HFF-Myc (cell line): ENCODE measurements around the gene OSBPL3.
"Not testable (repeated sequence)": the region's sequence is repeated elsewhere in the genome, so short reads cannot be mapped to it uniquely, and the experiment has no call there.

Source experiments
- DNase-seq: peaks from one replicate; pipeline ENCODE4 v3.0.0-alpha.2; 2011; ENCODE audit warnings: low read depth; ENCODE audit errors: extremely low read depth
- H3K4me3 ChIP-seq: replicated peaks from 2 replicates; pipeline ENCODE4 v1.5.1; 2011; ENCODE audit warnings: low read depth, mild to moderate bottlenecking, control low read depth, low read length
- TF ChIP-seq, protein P1 (sequence below): IDR thresholded peaks from 2 replicates; pipeline ENCODE4 v1.5.1; 2012; ENCODE audit warnings: mild to moderate bottlenecking, low read depth, low read length, control low read depth; ENCODE audit errors: missing control alignments

The OSBPL3 gene

GRCh38 chr7:24979863-24980533, at the start of gene OSBPL3:
Gene OSBPL3 (minus strand): TSS chr7:24980178. CDS start chr7:24892472, 87,706 bp downstream.
- TF ChIP-seq, protein P1, sequence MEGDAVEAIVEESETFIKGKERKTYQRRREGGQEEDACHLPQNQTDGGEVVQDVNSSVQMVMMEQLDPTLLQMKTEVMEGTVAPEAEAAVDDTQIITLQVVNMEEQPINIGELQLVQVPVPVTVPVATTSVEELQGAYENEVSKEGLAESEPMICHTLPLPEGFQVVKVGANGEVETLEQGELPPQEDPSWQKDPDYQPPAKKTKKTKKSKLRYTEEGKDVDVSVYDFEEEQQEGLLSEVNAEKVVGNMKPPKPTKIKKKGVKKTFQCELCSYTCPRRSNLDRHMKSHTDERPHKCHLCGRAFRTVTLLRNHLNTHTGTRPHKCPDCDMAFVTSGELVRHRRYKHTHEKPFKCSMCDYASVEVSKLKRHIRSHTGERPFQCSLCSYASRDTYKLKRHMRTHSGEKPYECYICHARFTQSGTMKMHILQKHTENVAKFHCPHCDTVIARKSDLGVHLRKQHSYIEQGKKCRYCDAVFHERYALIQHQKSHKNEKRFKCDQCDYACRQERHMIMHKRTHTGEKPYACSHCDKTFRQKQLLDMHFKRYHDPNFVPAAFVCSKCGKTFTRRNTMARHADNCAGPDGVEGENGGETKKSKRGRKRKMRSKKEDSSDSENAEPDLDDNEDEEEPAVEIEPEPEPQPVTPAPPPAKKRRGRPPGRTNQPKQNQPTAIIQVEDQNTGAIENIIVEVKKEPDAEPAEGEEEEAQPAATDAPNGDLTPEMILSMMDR: no peak
- DNase-seq: no peak
- peak within 1 kb of the TSS; percentile 88 for H3K4me3 ChIP-seq

DNA sequence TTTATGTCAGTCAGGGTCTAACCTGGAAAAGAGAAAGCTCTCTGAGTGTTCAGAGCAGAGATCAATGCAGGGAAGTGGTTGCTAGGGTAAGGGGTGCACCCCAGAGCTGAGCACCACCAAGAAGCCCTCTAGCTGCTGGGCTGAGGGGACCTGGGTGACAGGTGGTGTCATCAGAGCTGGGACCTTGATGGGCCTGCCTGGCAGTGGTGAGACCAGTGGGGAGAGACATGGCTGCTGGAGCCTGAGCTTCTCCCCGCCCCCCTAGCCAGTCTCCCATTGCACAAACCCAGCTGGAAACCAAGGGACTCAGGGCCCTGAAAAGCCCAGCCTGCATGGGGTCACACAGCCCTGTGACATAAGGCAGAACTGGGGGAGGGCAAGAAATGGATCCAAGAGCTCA, 49.1 kb upstream of the OSBPL3 start:
- TF ChIP-seq, protein P1: no peak
- H3K4me3 ChIP-seq: no peak overlapping the region

DNA sequence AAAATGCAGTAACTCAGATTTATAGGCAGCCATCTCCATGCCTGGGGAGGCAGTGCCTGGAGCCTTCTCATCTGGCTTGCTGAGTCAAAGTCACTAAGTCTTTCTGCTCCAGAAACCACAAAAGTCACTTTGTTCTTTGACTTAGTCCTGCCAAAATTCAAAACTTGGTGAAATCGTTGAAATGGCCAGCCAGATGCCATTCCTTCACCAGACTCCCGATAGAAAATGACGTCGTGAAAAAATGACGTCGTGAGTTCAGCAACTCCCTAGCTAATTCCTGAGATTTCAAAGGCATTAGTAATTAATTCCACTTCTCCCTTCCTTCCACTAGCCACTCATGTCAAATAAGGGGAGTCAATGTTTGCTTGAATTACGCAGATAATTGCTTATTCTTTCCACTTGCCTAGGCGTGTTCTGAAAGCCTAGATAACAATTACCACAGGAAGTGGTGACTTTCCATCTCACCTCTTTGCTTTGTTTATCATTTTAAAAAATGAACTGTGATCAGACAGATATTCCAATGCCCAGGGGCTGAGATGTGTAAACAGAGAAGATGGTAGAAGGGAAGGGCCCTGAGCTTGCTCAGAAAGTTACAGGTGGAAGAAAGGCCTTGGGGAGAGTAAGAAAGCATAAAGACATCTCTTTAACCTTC, 48.5 kb upstream of the OSBPL3 start:
- DNase-seq: peak; percentile 79
- no peak overlapping the region for H3K4me3 ChIP-seq
- TF ChIP-seq, protein P1: no peak

More for the DNA sequence above, 49.1 kb upstream of the OSBPL3 start:
- DNase-seq: no peak

DNA sequence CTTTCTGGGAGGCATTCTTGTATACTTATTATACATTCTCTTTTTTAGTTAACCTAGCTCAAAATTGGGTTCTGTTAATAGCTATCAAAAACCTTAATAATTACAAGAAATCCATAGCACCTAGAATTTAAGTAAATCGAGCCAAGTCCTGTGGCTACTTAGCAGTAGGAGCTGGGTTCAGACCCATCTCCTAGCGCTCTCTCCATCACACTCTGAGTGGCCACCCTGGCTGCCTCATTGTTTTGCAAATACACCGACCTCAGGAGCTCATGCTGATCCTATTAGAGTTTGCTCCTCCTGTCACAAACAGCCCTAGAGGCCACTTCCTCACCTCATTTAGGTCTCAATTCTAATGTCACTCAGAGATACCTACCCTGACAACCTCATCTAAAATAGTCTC, 46.2 kb upstream of the OSBPL3 start:
- TF ChIP-seq, protein P1: no peak
- no peak overlapping the region for H3K4me3 ChIP-seq
- no peak for DNase-seq

GRCh38 chr7:25025218-25025671, 45.3 kb upstream of the OSBPL3 start:
- DNase-seq: peak; percentile 78
- TF ChIP-seq, protein P1: no peak
- H3K4me3 ChIP-seq: no peak overlapping the region

- DNase-seq: no peak
- no peak overlapping the region for H3K4me3 ChIP-seq
- TF ChIP-seq, protein P1: no peak
Measured at GRCh38 chr7:25024066-25024465, 44.1 kb upstream of the OSBPL3 start.

- not testable (repeated sequence) for H3K4me3 ChIP-seq
Measured at GRCh38 chr7:25017671-25018070, 37.7 kb upstream of the OSBPL3 start.

More at GRCh38 chr7:25017671-25018070, 37.7 kb upstream of the OSBPL3 start:
- DNase-seq: not testable (repeated sequence)
